Activated CD8-positive, alpha-beta memory T cell treated with anti-CD3 and anti-CD28 coated beads for 36 hours (primary cell): ENCODE data around the gene NBPF3. TPM values are rescaled to one million over a fixed set of nuclear protein-coding genes. Genes with fewer than 3 reads are reported as not detected.
"Not testable (repeated sequence)": the region's sequence is repeated elsewhere in the genome, so short reads cannot be mapped to it uniquely, and the experiment has no call there.

Experiments used
- CTCF ChIA-PET: fragments of 350-600 bp; sonication (Branson Sonifier 250); formaldehyde crosslinking; loops from one replicate; lab custom pipeline; 2021; ENCODE audit warnings: antibody characterized with exemption; lab: Charles Lee
- POLR2A ChIA-PET: fragments of 350-600 bp; sonication (Branson Sonifier 250); formaldehyde crosslinking; loops from one replicate; lab custom pipeline; 2021; ENCODE audit warnings: antibody characterized with exemption; lab: Charles Lee
- total RNA-seq, 2 experiments: library from RNA; stranded (reverse); gene quantifications; one replicate each; pipeline ENCODE4 v1.2.3, GENCODE V29; 2021

Gene NBPF3
- total RNA-seq, 2 experiments from 2014 or later, result 3.0 to 4.3 TPM

GRCh38 chr1:21436488-21437340 lies 3.2 kb upstream of the NBPF3 start:
- POLR2A ChIA-PET, result no interaction called here
- CTCF ChIA-PET, result no interaction called here

DNA sequence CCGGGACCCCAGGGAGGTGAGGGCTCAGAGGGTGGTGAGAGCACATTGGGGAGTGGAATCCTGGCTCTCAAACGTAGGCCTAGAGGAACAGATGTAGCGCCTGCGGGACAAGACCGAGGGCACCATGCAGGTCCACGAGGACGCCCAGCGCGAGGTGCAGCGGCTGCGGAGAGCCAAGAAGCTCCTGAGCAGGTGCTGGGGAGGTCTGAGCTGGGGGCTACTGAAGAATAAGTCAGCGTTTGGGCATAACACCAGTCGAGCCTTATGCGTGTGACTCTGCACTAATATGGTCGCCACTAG lies 2.6 kb upstream of the NBPF3 start:
- POLR2A ChIA-PET, result no interaction called here
- CTCF ChIA-PET, result no interaction called here

DNA sequence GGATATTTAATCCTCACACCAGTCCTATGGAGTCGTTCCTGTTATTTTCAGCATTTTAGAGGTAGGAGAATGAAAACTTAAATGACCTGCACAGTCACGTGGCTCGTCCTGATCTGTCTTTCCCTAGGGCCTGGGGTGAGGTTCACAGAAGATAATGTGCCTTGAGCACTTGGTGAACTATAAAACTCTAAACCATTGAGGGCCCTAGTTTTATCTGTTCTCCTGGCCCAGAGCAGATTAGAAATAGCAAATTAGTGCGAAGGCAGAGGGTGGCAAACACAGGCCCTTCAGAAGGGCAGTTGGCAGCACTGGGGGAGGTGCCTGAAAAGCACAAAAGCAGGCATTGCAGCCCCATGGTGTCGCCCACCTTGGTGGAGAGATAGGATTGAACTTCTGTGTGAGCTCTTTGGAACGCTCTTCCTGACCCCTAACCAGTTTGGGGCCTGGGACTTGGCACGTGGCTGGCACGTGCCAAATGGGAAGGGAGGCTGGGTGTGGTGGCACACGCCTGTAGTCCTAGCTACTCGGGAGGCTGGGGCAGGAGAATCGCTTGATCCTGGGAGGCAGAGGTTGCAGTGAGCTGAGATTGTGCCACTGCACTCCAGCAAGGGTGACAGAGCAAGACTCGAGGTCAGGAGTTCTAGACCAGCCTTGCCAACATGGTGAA lies 1.2 kb upstream of the NBPF3 start:
- POLR2A ChIA-PET, result not testable (repeated sequence)
- CTCF ChIA-PET, result interaction anchor here (0.6 kb wide), 1 partner anchor 174 kb away, joined by 4 read pairs; no protein-coding TSS in a partner anchor

GRCh38 chr1:21439345-21439720 lies 604 bp upstream of the NBPF3 start:
- POLR2A ChIA-PET, result no interaction called here
- CTCF ChIA-PET, result no interaction called here

GRCh38 chr1:21440630-21441125 lies 741 bp downstream of the NBPF3 start:
- POLR2A ChIA-PET, CTCF ChIA-PET: not testable (repeated sequence)

DNA sequence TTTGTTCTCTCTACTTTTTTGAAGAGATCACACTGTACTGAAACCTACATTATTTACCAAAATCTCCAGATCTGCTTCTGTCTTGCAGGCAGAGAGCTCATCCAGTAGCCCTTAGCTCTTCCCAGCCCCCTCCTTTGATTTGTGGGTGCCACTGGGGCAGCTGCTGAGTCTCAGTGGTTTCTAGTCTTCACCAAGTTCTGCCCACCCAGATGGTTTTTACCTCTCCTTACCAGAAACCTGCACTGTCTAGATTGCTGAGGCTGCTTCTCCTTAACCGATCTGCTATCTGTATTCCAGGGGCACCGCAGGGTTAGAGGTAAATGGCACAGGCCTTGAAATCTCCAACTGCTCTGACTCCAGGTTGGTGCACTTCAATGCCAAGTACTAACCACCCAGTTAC lies 6.7 kb downstream of the NBPF3 start:
- POLR2A ChIA-PET, result not testable (repeated sequence)

GRCh38 chr1:21447311-21447710 lies 7.4 kb downstream of the NBPF3 start:
- POLR2A ChIA-PET, result no interaction called here
- CTCF ChIA-PET, result no interaction called here

More for the DNA sequence above, 6.7 kb downstream of the NBPF3 start:
- CTCF ChIA-PET, result not testable (repeated sequence)

GRCh38 chr1:21449906-21450305 lies 10.0 kb downstream of the NBPF3 start:
- ChIA-PET POLR2A (no interaction called here), CTCF (no interaction called here)

DNA sequence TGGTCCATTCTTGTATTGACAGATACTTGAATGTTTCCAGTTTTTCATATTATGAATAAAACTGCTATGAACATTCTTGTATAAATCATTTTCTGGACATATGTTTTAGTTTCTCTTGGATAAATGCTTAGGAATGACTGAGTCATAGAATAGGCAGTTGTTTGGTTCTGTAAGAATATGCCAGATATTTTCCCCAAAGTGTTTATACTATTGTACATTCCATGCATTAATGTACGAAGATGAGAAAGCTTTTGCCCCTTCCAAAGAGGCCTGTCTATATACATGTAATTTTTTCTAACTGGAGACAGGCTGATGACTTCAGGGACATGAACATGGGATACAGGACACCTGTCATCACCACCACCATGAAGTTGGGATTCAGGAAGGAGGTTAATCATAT lies 11.3 kb downstream of the NBPF3 start:
- ChIA-PET POLR2A (no interaction called here), CTCF (no interaction called here)

GRCh38 chr1:21451981-21452411 lies 12.1 kb downstream of the NBPF3 start:
- ChIA-PET CTCF (no interaction called here), POLR2A (no interaction called here)

- POLR2A ChIA-PET, CTCF ChIA-PET: not testable (repeated sequence)
These were observed 14.2 kb downstream of the NBPF3 start for GRCh38 chr1:21453964-21454614.

DNA sequence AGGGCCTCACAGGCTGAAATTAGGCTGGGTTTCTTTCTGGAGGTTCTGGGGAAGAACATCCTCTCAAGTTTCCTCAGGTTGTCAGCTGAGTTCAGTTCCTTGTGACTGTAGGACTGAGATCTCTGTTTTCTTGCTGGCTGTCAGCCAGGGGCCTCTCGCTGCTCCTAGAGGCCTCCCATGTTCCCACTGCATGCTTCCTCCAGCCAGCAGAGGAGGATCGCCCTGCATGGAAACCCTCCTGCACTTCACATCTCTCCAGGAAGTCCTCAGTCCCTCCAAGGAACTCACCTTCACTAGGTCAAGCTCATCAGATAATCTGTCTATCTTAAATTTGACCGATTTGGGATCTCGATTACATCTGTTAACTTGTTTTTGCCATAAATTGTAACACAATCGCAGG lies 15.0 kb downstream of the NBPF3 start:
- CTCF ChIA-PET, POLR2A ChIA-PET: not testable (repeated sequence)

GRCh38 chr1:21457654-21458053 lies 17.7 kb downstream of the NBPF3 start:
- CTCF ChIA-PET, result no interaction called here
- POLR2A ChIA-PET, result no interaction called here

DNA sequence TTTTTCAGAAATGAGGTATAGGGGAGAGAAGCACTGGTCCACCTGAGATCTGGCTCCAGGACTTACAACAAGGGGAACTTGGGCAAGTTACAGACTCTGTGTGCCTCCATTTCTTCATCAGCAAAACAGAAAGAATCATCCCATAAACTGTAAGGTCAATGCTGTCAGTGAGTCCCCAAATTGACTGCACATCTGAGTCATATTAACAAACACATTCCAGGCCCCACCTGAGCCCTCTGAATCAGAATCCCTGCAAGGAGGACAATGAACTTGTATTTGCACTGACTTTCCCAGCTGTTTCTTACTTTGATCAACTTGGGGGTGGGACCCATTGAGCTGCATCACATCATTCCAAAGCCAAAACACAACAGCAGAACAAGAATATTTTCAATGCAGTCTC lies 25.2 kb downstream of the NBPF3 start:
- POLR2A ChIA-PET, CTCF ChIA-PET: not testable (repeated sequence)

DNA sequence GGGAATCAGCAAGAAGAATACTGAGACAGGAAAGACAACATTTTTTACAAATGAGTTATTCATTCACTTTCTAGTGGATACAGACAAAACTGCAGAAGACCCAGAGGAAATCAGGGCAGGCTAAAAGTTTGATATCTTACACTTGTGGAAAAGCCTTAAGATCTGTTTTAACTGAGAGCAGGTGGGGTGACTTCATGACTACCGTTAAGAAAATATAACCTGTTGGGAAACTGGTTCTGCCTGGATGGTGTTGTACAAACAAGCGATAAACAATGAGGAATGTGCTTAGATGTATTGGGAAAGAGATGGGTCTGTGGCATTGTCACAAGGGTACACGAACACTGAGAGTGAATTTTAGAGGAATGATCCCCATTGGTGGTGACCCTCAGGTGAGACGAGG lies 28.0 kb downstream of the NBPF3 start:
- CTCF ChIA-PET, POLR2A ChIA-PET: not testable (repeated sequence)

DNA sequence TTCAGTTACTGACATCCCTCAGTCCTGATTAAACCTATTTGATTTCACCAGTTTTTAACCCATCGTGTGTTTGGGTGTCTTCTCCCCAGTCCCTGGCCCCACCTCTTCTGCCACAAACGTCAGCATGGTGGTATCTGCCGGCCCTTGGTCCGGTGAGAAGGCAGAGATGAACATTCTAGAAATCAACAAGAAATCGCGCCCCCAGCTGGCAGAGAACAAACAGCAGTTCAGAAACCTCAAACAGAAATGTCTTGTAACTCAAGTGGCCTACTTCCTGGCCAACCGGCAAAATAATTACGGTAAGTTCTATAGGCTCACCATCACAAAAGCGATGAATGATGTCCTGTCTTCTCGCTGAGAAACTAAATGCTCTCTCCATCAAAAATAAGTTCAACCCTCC lies 28.7 kb downstream of the NBPF3 start:
- ChIA-PET POLR2A (no interaction called here), CTCF (no interaction called here)

GRCh38 chr1:21469581-21469980 lies 29.6 kb downstream of the NBPF3 start:
- CTCF ChIA-PET, result no interaction called here

GRCh38 chr1:21472861-21473260 lies 32.9 kb downstream of the NBPF3 start:
- ChIA-PET POLR2A (no interaction called here), CTCF (no interaction called here)

More at GRCh38 chr1:21469581-21469980, 29.6 kb downstream of the NBPF3 start:
- POLR2A ChIA-PET, result no interaction called here

DNA sequence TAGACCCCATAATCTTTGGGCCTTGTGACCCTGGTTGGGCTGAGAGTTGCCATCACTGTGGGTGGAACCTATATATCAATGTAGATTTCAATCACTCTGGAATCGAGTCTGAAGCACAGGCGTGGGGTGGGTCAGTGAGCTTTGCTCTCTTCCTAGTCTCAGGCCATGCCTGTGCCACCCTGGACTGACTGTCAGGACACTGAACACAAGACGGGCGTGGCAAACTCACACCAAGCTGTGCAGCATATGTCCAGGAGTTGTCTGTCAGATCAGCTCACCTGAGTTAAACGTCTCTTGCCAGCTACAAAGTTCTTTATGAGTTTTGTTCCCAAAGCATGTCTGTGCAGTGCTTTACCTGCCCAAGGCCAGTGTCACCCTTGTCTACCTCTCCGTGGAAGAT lies 38.4 kb downstream of the NBPF3 start:
- ChIA-PET CTCF (no interaction called here), POLR2A (no interaction called here)

- CTCF ChIA-PET, POLR2A ChIA-PET: not testable (repeated sequence)
These were observed 43.9 kb downstream of the NBPF3 start for GRCh38 chr1:21483881-21484280.
